GM15510 (cell line): ENCODE results near the gene SCAF8.

Source experiments
- POLR2A ChIP-seq: IDR thresholded peaks from 3 replicates; pipeline ENCODE4 v1.6.1; 2011; ENCODE audit warnings: borderline replicate concordance; ENCODE audit not compliant: insufficient read length; ENCODE audit errors: extremely low read depth

The SCAF8 gene

DNA sequence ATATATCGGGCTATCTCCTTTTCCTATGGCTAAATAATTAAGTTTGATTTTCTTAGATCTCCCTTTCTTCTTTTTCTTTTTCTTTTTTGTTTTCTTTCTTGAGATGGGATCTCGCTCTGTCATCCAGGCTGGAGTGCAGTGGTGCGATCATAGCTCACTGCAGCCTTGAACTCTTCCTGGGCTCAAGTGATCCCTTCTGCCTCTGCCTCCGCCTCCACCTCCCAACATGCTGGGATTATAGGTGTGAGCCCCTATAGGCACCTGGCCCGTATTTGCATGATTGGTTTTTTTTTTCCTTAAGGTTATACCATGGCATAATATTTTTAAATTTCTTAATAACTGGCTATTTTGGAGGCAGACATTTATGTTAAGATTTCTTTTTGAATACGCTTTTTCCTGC lies 106.3 kb downstream of the SCAF8 start:
- no peak for TF ChIP-seq POLR2A

- no peak for TF ChIP-seq POLR2A
Observed at GRCh38 chr6:154840363-154840762, 107.1 kb downstream of the SCAF8 start.

- no peak for TF ChIP-seq POLR2A
Observed at GRCh38 chr6:154841109-154841508, 107.9 kb downstream of the SCAF8 start.

GRCh38 chr6:154842833-154843232 lies 109.6 kb downstream of the SCAF8 start:
- TF ChIP-seq POLR2A: no peak

- no peak for TF ChIP-seq POLR2A
Observed at GRCh38 chr6:154847318-154847717, 114.1 kb downstream of the SCAF8 start.

GRCh38 chr6:154848580-154848979 lies 115.4 kb downstream of the SCAF8 start:
- no peak for TF ChIP-seq POLR2A

DNA sequence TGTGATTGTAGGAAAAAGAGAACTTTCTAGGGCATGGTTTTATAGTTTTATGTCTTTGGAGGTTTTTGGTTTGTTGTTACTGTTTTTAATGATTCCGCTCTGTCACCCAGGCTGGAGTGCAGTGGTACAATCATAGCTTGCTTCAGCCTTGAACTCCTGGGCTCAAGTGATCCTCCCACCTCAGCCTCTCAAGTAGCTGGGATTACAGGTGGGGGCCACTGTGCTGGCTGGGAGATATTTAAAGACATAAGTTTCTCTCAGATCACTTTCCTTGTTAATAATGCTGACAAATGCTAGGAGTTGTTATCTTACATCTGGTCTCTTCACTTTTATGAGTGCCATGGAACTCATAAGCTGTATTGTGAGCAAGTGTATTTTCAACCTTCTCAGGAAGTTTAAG lies 116.3 kb downstream of the SCAF8 start:
- TF ChIP-seq POLR2A: no peak

- TF ChIP-seq POLR2A: no peak
Observed at GRCh38 chr6:154852687-154853086, 119.5 kb downstream of the SCAF8 start.

DNA sequence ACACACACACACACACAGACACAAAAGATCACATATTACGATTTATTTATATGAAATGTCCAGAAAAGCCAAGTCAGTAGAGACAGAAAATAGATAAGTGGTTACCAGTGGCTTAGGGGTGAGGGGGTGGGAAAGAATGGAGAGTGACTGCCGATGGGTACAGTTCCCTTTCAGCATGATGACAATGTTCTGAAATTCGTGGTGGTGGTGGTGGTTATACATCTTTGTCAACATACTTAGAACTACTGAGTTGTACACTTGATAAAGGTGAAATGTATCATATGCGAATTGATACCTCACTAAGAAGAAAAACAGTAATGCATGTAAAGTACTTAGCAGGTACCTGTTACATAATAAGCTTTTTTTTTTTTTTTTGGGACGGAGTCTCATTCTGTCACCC lies 124.3 kb downstream of the SCAF8 start:
- TF ChIP-seq POLR2A: no peak

DNA sequence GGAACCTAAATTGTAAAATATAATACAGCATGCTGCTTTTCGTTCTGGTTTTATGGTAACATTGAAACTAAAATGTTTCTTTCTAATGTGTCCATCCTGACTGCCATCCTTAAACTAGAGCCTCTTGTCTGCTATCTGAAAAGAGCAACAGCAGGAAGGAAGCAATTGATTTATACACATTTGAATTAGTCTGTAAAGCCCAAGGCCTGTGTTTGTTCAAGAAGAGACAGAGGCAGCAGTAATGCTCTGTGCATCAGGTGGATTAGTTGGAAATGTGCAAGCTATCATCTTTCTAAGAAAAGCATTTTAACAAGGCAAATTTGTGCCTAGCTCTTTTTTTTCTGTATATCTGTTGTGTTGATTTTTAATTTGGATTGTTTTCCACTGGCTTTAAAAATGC lies 128.6 kb downstream of the SCAF8 start:
- no peak for TF ChIP-seq POLR2A

DNA sequence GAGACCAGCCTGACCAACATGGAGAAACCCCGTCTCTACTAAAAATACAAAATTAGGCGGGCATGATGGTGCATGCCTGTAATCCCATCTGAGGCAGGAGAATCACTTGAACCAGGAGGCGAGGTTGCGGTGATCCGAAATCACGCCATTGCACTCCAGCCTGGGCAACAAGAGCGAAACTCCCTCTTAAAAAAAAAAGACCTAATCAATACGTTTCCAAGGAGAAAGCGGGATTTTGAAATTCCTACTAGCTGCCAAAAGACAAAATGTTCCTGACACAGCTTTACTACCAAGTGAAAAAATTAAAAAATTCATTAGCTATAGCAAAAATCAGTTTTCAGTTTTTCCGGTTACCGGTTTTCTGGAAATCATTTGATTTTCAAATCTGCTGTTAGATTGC lies 129.3 kb downstream of the SCAF8 start:
- TF ChIP-seq POLR2A: no peak

DNA sequence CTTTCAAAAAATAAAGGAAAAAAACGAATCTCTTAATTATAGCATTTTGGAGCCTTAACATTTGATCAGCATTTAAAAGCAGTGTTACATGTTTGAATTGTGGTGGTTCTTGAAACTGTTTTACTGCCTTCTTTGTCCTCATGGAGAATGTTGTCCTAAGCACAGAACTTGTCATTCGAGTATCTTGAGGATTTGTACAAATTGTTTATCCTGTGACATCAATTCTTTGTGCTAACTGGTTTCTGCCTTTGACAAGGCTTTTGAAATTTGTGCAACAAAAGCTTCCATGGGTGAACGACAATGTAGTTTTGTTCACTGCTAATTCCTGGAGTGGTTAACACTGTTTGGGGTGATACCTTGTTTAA lies 130.8 kb downstream of the SCAF8 start:
- no peak for TF ChIP-seq POLR2A

DNA sequence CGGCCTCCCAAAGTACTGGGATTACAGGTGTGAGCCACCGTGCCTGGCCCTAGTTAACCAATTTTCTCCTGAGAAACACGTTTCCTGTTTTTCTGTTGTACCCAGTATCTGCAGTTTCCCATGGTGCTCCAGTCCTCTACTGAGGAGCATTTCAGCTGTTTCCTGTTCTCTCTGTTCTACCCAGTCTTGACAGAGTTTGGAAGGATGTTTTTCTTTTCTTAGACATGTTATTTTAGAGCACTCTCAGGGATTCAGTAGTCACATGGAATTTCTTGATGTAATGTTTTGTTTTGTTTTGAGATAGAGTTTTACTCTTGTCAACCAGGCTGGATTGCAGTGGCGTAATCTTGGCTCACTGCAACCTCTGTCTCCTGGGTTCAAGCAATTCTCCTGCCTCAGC lies 132.1 kb downstream of the SCAF8 start:
- TF ChIP-seq POLR2A: no peak

DNA sequence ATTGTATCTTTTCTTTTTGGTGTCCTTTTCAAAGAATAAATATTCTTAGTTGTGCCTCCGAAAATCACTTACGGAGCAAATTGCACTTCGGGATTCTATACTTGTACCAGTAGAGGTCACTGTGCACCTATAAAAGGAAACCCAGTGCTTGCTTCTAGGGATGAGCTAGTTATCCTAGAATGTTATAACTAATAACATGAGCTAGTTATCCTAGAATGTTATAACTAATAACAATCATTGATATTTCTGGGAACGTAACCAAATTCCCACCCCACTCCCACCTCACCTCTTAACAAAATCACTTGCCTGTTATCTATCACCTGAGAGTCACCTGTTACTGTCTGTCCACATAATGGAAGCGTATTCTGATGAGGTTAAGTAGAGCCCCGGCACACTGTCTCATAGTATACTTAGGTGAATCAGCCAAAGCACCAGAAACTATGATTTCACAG lies 135.0 kb downstream of the SCAF8 start:
- TF ChIP-seq POLR2A: no peak

DNA sequence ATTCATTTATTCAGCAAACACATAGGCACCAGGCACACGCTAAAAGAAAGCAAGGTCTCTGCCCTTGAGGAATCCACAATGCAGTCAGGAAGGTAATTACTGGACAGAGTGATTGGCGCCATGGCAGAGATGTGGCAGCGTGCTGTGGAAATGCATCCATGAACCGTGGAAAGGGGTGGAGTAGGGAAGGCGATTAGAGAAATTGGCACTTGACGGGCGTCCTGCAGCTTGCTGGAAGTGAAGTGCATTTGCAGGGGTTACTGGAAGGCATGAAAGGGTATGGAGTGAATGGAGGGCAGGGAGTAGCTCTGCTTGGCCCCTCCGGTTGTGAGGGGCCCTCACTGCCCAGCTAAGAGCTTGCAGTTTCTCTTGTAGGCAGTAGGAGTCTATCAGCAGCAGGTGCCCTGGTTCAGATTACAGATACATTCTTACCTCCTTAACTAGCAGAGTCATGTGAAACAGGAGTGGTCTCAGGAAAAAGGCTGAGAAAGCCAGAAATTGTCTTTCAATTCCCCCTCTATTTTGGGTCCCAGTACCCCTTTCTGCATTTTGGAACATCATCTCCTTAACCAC lies 139.4 kb downstream of the SCAF8 start:
- TF ChIP-seq POLR2A: no peak

DNA sequence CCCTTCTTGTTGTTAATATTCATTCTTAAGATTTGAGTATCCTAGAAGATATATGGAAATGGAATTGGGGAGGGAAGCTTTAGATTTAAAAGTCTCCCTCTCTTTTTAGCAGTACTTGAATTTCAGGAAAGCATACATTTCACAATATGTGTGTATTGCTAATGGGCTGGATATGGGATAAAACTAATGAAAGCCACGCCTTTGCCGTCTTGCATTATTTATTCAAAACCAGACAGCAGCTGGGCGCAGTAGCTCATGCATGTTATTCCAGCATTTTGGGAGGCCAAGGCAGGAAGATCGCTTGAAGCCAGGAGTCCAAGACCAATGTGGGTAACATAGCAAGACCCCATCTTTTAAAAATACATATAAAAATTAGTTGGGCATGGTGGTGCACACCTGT lies 140.3 kb downstream of the SCAF8 start:
- no peak for TF ChIP-seq POLR2A
